ENCODE data around the gene CLDND1.

DNA sequence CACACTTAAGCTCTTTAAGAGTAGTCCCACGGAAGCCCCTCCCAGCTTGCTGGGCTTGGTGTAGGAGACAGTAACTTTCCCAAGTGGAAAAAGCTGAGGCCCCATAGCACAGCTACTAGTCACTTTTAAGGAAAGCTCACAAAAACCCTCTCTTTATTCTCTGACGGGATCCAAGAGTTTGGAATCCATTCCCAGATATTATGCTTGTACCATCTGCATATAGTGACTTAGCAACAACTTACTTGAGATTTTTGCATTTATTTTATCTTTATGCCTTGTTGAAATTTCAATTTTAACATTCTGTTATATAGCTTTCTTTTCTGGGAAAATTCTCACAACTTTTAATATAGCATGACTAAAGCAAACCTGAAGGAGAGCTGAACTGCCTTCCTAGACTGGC lies 28.5 kb upstream of the CLDND1 start:
- TF ChIP-seq, protein P1, sequence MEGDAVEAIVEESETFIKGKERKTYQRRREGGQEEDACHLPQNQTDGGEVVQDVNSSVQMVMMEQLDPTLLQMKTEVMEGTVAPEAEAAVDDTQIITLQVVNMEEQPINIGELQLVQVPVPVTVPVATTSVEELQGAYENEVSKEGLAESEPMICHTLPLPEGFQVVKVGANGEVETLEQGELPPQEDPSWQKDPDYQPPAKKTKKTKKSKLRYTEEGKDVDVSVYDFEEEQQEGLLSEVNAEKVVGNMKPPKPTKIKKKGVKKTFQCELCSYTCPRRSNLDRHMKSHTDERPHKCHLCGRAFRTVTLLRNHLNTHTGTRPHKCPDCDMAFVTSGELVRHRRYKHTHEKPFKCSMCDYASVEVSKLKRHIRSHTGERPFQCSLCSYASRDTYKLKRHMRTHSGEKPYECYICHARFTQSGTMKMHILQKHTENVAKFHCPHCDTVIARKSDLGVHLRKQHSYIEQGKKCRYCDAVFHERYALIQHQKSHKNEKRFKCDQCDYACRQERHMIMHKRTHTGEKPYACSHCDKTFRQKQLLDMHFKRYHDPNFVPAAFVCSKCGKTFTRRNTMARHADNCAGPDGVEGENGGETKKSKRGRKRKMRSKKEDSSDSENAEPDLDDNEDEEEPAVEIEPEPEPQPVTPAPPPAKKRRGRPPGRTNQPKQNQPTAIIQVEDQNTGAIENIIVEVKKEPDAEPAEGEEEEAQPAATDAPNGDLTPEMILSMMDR (IDR thresholded peaks at IDR 0.05): no peak
- no peak for TF ChIP-seq POLR2A (IDR thresholded peaks at IDR 0.05)
